ENCODE results near the gene ELF1.
"Not testable (repeated sequence)": the region's sequence is repeated elsewhere in the genome, so short reads cannot be mapped to it uniquely, and the experiment has no call there.

ELF1 gene

GRCh38 chr13:41040584-41041334 is 21.6 kb upstream of the ELF1 start:
- H3K79me2 ChIP-seq (ENCODE audit: control insufficient read depth, insufficient read depth, low read length, unreplicated experiment), result peaks cover 27% of the 10 kb centered on the region
- H3K27me3 ChIP-seq (ENCODE audit: insufficient read depth, low read length), result no peaks in the 10 kb centered on the region
- peaks cover 2% of the 10 kb centered on the region; the same call in 1 of the 2 replicates for H3K36me3 ChIP-seq (ENCODE audit: insufficient read depth, low read length)
- H2AFZ ChIP-seq (ENCODE audit: low read length, unreplicated experiment), result no peak overlapping the region
- H3K4me1 ChIP-seq (ENCODE audit: control insufficient read depth, insufficient read depth, low read length, unreplicated experiment), result peaks cover 13% of the 10 kb centered on the region
- H3K27ac ChIP-seq (ENCODE audit: low read depth, low read length), result no peak overlapping the region
- H3K4me3 ChIP-seq (ENCODE audit: low read depth, low read length), result no peak overlapping the region

DNA sequence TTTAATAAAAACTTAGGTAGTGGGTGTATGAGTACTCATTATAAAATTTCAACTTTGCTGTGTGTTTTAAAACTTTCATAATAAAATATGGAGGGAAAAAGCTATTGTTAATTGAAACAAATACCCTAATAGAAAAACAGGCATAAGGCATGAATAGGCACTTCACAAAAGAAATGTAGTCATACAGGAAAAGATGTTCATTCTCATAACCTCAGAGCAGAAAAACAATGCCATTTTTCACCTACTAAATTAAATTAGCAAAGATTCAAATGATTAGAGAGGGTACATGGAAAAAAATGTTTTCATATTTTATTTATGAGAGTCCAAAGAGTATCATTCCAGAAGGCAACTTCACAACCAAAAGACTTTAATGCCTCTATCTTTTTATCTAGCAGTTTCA is 20.6 kb upstream of the ELF1 start:
- Histone ChIP-seq H3K27ac (ENCODE audit: low read depth, low read length) (no peak overlapping the region), H3K27me3 (ENCODE audit: insufficient read depth, low read length) (no peaks in the 10 kb centered on the region), H3K36me3 (ENCODE audit: insufficient read depth, low read length) (peaks cover 2% of the 10 kb centered on the region; the same call in 1 of the 2 replicates), H3K79me2 (ENCODE audit: control insufficient read depth, insufficient read depth, low read length, unreplicated experiment) (peaks cover 36% of the 10 kb centered on the region), H2AFZ (ENCODE audit: low read length, unreplicated experiment) (no peak overlapping the region), H3K4me1 (ENCODE audit: control insufficient read depth, insufficient read depth, low read length, unreplicated experiment) (peaks cover 18% of the 10 kb centered on the region), H3K4me3 (ENCODE audit: low read depth, low read length) (no peak overlapping the region)

- Histone ChIP-seq H3K79me2 (ENCODE audit: control insufficient read depth, insufficient read depth, low read length, unreplicated experiment) (peaks cover 53% of the 10 kb centered on the region), H3K4me1 (ENCODE audit: control insufficient read depth, insufficient read depth, low read length, unreplicated experiment) (peaks cover 18% of the 10 kb centered on the region)
- H2AFZ ChIP-seq (ENCODE audit: low read length, unreplicated experiment); H3K4me3 ChIP-seq (ENCODE audit: low read depth, low read length); H3K27ac ChIP-seq (ENCODE audit: low read depth, low read length); H3K27me3 ChIP-seq (ENCODE audit: insufficient read depth, low read length); H3K36me3 ChIP-seq (ENCODE audit: insufficient read depth, low read length): not testable (repeated sequence)
Observed at GRCh38 chr13:41036557-41036956, 17.4 kb upstream of the ELF1 start.

GRCh38 chr13:41034881-41035280 is 15.8 kb upstream of the ELF1 start:
- Histone ChIP-seq H3K79me2 (ENCODE audit: control insufficient read depth, insufficient read depth, low read length, unreplicated experiment) (peaks cover 49% of the 10 kb centered on the region), H3K4me3 (ENCODE audit: low read depth, low read length) (no peak overlapping the region), H3K4me1 (ENCODE audit: control insufficient read depth, insufficient read depth, low read length, unreplicated experiment) (peaks cover 6% of the 10 kb centered on the region), H3K27ac (ENCODE audit: low read depth, low read length) (no peak overlapping the region), H3K36me3 (ENCODE audit: insufficient read depth, low read length) (peaks cover 2% of the 10 kb centered on the region; the same call in 1 of the 2 replicates), H3K27me3 (ENCODE audit: insufficient read depth, low read length) (no peaks in the 10 kb centered on the region), H2AFZ (ENCODE audit: low read length, unreplicated experiment) (no peak overlapping the region)

DNA sequence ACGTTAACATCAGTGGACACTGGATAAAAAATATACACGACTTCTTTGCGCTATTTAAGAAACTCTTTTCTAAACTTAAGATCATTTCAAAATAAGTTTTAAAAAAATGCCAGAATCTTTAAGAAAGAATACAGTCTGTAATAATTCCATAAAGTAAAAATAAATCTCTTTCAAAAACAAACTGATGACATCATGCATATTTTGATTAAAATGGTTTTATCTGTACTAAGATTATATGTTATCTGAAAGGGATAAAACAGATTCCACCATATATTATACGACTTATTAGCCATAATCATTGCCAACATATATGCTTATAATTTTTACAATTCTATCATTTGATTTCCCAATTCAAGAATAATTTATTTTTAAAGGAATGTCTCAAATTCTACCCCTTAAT is 15.3 kb upstream of the ELF1 start:
- Histone ChIP-seq H3K79me2 (ENCODE audit: control insufficient read depth, insufficient read depth, low read length, unreplicated experiment) (peaks cover 52% of the 10 kb centered on the region), H2AFZ (ENCODE audit: low read length, unreplicated experiment) (no peak overlapping the region), H3K4me3 (ENCODE audit: low read depth, low read length) (no peak overlapping the region), H3K4me1 (ENCODE audit: control insufficient read depth, insufficient read depth, low read length, unreplicated experiment) (peaks cover 6% of the 10 kb centered on the region), H3K27me3 (ENCODE audit: insufficient read depth, low read length) (no peaks in the 10 kb centered on the region), H3K36me3 (ENCODE audit: insufficient read depth, low read length) (peaks cover 2% of the 10 kb centered on the region; the same call in 1 of the 2 replicates), H3K27ac (ENCODE audit: low read depth, low read length) (no peak overlapping the region)

GRCh38 chr13:41032691-41033376 is 13.7 kb upstream of the ELF1 start:
- Histone ChIP-seq H2AFZ (ENCODE audit: low read length, unreplicated experiment) (no peak overlapping the region), H3K27me3 (ENCODE audit: insufficient read depth, low read length) (no peaks in the 10 kb centered on the region), H3K4me1 (ENCODE audit: control insufficient read depth, insufficient read depth, low read length, unreplicated experiment) (peaks cover 6% of the 10 kb centered on the region), H3K79me2 (ENCODE audit: control insufficient read depth, insufficient read depth, low read length, unreplicated experiment) (peaks cover 55% of the 10 kb centered on the region), H3K4me3 (ENCODE audit: low read depth, low read length) (no peak overlapping the region), H3K27ac (ENCODE audit: low read depth, low read length) (no peak overlapping the region), H3K36me3 (ENCODE audit: insufficient read depth, low read length) (peaks cover 2% of the 10 kb centered on the region; the same call in 1 of the 2 replicates)

GRCh38 chr13:41029629-41030028 is 10.5 kb upstream of the ELF1 start:
- H2AFZ ChIP-seq (ENCODE audit: low read length, unreplicated experiment), result no peak overlapping the region
- no peak overlapping the region for H3K27ac ChIP-seq (ENCODE audit: low read depth, low read length)
- peaks cover 49% of the 10 kb centered on the region for H3K79me2 ChIP-seq (ENCODE audit: control insufficient read depth, insufficient read depth, low read length, unreplicated experiment)
- H3K4me3 ChIP-seq (ENCODE audit: low read depth, low read length), result no peak overlapping the region
- H3K27me3 ChIP-seq (ENCODE audit: insufficient read depth, low read length), result no peaks in the 10 kb centered on the region
- peaks cover under 1% of the 10 kb centered on the region for H3K4me1 ChIP-seq (ENCODE audit: control insufficient read depth, insufficient read depth, low read length, unreplicated experiment)
- H3K36me3 ChIP-seq (ENCODE audit: insufficient read depth, low read length), result no peaks in the 10 kb centered on the region

DNA sequence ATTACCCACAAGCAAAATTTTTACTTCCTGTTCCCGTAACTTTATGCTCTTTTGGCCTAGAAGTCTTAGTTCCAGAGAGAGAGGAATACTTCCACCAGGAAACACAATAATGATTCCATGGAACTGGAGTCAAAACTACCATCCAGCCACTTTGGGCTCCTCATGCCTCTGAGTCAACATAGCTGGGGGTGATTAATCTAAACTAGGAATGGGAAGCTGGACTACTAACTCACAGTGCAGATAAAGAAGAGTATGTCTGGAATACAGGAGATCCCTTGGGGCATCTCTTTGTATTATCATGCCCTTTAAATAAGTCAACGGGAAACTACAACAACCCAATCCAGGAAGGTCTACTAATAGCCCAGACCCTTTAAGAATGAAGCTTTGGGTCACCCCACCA is 8.9 kb upstream of the ELF1 start:
- Histone ChIP-seq H3K4me1 (ENCODE audit: control insufficient read depth, insufficient read depth, low read length, unreplicated experiment) (no peaks in the 10 kb centered on the region), H3K27ac (ENCODE audit: low read depth, low read length) (no peak overlapping the region), H2AFZ (ENCODE audit: low read length, unreplicated experiment) (no peak overlapping the region), H3K27me3 (ENCODE audit: insufficient read depth, low read length) (no peaks in the 10 kb centered on the region), H3K79me2 (ENCODE audit: control insufficient read depth, insufficient read depth, low read length, unreplicated experiment) (peaks cover 43% of the 10 kb centered on the region), H3K36me3 (ENCODE audit: insufficient read depth, low read length) (no peaks in the 10 kb centered on the region), H3K4me3 (ENCODE audit: low read depth, low read length) (no peak overlapping the region)

DNA sequence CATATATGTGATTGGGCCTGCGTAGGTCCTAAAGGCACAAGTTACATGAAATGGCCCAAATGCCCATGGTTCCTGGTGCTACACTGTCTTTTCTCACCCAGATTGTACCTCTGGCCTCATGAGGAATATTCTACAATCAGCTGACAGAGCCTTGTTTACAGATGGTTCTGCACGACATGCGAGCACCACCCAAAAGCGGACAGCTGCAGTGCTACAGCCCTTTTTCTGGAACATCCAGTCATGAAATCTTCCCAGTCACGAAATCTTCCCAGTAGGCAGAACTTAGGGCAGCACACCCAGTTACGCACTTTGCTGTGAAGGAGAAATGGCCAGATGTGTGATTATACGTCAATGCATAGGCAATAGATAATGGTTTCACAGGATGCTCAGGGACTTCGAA is 7.7 kb upstream of the ELF1 start:
- Histone ChIP-seq H2AFZ (ENCODE audit: low read length, unreplicated experiment) (no peak overlapping the region), H3K4me1 (ENCODE audit: control insufficient read depth, insufficient read depth, low read length, unreplicated experiment) (no peaks in the 10 kb centered on the region), H3K36me3 (ENCODE audit: insufficient read depth, low read length) (no peaks in the 10 kb centered on the region), H3K79me2 (ENCODE audit: control insufficient read depth, insufficient read depth, low read length, unreplicated experiment) (peaks cover 48% of the 10 kb centered on the region), H3K27ac (ENCODE audit: low read depth, low read length) (no peak overlapping the region), H3K4me3 (ENCODE audit: low read depth, low read length) (no peak overlapping the region), H3K27me3 (ENCODE audit: insufficient read depth, low read length) (no peaks in the 10 kb centered on the region)

GRCh38 chr13:41025518-41025917 is 6.4 kb upstream of the ELF1 start:
- H3K27me3 ChIP-seq (ENCODE audit: insufficient read depth, low read length), result no peaks in the 10 kb centered on the region
- H3K4me3 ChIP-seq (ENCODE audit: low read depth, low read length), result no peak overlapping the region
- no peaks in the 10 kb centered on the region for H3K4me1 ChIP-seq (ENCODE audit: control insufficient read depth, insufficient read depth, low read length, unreplicated experiment)
- peaks cover 54% of the 10 kb centered on the region for H3K79me2 ChIP-seq (ENCODE audit: control insufficient read depth, insufficient read depth, low read length, unreplicated experiment)
- no peak overlapping the region for H2AFZ ChIP-seq (ENCODE audit: low read length, unreplicated experiment)
- H3K36me3 ChIP-seq (ENCODE audit: insufficient read depth, low read length), result no peaks in the 10 kb centered on the region
- no peak overlapping the region for H3K27ac ChIP-seq (ENCODE audit: low read depth, low read length)
